ENCODE results near the gene MAT2B. TPM values are rescaled to one million over a fixed set of nuclear protein-coding genes. Genes with fewer than 3 reads are reported as not detected.

Gene MAT2B
- total RNA-seq, 1 experiment from 2014 or later: 25.1 TPM

DNA sequence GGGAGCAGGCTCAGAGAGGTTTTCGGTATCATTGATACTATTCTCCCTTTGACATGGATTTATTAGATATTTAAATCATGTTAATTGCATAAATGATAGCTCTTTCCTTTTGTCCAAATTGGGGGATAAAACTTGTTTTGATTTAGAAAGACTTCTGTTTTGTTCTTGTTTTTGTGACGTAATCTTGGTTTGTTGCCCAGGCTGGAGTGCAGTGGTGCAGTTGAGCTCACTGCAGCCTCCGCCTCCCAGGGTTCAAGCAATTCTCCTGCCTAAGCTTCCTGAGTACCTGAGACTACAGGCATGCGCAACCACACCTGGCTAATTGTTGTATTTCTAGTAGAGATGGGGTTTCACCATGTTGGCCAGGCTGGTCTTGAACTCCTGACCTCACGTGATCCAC is 7.1 kb downstream of the MAT2B start:
- peaks cover 25% of the 10 kb centered on the region for H3K36me3 Mint-ChIP-seq (ENCODE audit: insufficient read depth, unreplicated experiment)
- ChIA-PET CTCF (no interaction called here), POLR2A (no interaction called here)

DNA sequence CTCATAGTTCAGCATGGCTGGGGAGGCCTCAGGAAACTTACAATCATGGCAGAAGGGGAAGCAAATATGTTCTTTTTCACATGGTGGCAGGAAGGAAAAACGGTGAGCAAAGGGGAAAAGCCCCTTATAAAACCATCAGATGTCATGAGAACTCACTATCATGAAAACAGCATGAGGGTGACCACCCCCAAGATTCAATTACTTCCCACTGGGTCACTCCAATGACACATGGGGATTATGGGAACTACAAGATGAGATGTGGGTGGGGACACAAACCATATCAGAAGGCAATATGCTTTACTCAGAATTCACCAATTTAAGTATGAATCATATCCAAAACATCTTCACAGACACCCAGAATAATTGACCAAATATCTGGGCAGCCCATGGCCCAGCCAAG is 19.7 kb downstream of the MAT2B start:
- Mint-ChIP-seq H3K4me3 (ENCODE audit: unreplicated experiment) (no peak overlapping the region), H3K9me3 (ENCODE audit: unreplicated experiment) (no peaks in the 10 kb centered on the region), H3K27ac (ENCODE audit: unreplicated experiment) (no peak overlapping the region), H3K36me3 (ENCODE audit: insufficient read depth, unreplicated experiment) (peaks cover 18% of the 10 kb centered on the region), H3K27me3 (ENCODE audit: insufficient read depth, unreplicated experiment) (peaks cover 3% of the 10 kb centered on the region), H3K4me1 (ENCODE audit: low read depth, unreplicated experiment) (no peaks in the 10 kb centered on the region)
- Histone ChIP-seq H3K27me3 (replicated peaks; ENCODE audit: control insufficient read depth, insufficient read depth, low read length) (no peaks in the 10 kb centered on the region), H3K36me3 (ENCODE audit: control insufficient read depth, insufficient read depth, low read length) (no peaks in the 10 kb centered on the region), H3K4me3 (ENCODE audit: low read depth, low read length) (no peak overlapping the region), H3K4me1 (no peaks in the 10 kb centered on the region), H3K9me3 (no peaks in the 10 kb centered on the region)
- no TSS peak for BruUV-seq (replicated peaks)
- intact Hi-C loops (cut with micrococcal nuclease; ENCODE audit: unreplicated experiment): no loop called here
- ChIA-PET POLR2A (no interaction called here), CTCF (no interaction called here)
- no peak for DNase-seq
- TF ChIP-seq, protein P1, sequence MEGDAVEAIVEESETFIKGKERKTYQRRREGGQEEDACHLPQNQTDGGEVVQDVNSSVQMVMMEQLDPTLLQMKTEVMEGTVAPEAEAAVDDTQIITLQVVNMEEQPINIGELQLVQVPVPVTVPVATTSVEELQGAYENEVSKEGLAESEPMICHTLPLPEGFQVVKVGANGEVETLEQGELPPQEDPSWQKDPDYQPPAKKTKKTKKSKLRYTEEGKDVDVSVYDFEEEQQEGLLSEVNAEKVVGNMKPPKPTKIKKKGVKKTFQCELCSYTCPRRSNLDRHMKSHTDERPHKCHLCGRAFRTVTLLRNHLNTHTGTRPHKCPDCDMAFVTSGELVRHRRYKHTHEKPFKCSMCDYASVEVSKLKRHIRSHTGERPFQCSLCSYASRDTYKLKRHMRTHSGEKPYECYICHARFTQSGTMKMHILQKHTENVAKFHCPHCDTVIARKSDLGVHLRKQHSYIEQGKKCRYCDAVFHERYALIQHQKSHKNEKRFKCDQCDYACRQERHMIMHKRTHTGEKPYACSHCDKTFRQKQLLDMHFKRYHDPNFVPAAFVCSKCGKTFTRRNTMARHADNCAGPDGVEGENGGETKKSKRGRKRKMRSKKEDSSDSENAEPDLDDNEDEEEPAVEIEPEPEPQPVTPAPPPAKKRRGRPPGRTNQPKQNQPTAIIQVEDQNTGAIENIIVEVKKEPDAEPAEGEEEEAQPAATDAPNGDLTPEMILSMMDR (IDR thresholded peaks at IDR 0.05; ENCODE audit: insufficient read depth in 1 of 2, low read depth in 1 of 2, low read length in 1 of 2, severe bottlenecking in 1 of 2, unreplicated experiment in 1 of 2): no peak

More for the DNA sequence above, 7.1 kb downstream of the MAT2B start:
- TF ChIP-seq, protein P1 (IDR thresholded peaks at IDR 0.05; ENCODE audit: insufficient read depth in 1 of 2, low read depth in 1 of 2, low read length in 1 of 2, severe bottlenecking in 1 of 2, unreplicated experiment in 1 of 2): no peak
- Histone ChIP-seq H3K27me3 (replicated peaks; ENCODE audit: control insufficient read depth, insufficient read depth, low read length) (no peaks in the 10 kb centered on the region), H3K36me3 (ENCODE audit: control insufficient read depth, insufficient read depth, low read length) (peaks cover 4% of the 10 kb centered on the region), H3K4me3 (ENCODE audit: low read depth, low read length) (no peak overlapping the region), H3K9me3 (no peaks in the 10 kb centered on the region), H3K4me1 (peaks cover 14% of the 10 kb centered on the region)
- BruUV-seq (replicated peaks): no TSS peak
- Mint-ChIP-seq H3K27me3 (ENCODE audit: insufficient read depth, unreplicated experiment) (no peaks in the 10 kb centered on the region), H3K27ac (ENCODE audit: unreplicated experiment) (no peak overlapping the region), H3K9me3 (ENCODE audit: unreplicated experiment) (no peaks in the 10 kb centered on the region), H3K4me3 (ENCODE audit: unreplicated experiment) (no peak overlapping the region), H3K4me1 (ENCODE audit: low read depth, unreplicated experiment) (peaks cover 7% of the 10 kb centered on the region)
- intact Hi-C loops (cut with micrococcal nuclease; ENCODE audit: unreplicated experiment): no loop called here
- DNase-seq: no peak

DNA sequence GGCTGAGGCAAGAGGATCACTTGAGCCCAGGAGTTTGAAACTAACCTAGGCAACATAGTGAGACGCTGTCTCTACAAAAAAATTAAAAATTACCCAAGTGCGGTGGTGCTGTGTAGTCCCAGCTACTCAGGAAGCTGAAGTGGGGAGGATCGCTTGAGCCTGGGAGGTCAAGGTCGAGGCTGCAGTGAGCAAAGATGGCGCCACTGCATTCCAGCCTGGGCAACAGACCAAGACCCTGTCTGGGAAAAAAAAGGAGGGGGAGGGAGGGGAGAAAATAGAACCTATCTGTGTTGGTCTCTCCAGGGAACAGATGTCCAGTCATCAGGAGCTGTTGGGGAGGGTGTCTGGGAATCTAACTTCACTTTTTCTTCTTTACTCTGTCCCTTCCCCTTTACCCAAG is 24.3 kb downstream of the MAT2B start:
- no peak for DNase-seq
- no peaks in the 10 kb centered on the region for H3K9me3 Mint-ChIP-seq (ENCODE audit: unreplicated experiment)
- peaks cover 9% of the 10 kb centered on the region for H3K4me1 ChIP-seq
- no TSS peak for BruUV-seq (replicated peaks)
- H3K4me3 ChIP-seq (ENCODE audit: low read depth, low read length): no peak overlapping the region
- intact Hi-C loops (cut with micrococcal nuclease; ENCODE audit: unreplicated experiment): no loop called here
- H3K36me3 Mint-ChIP-seq (ENCODE audit: insufficient read depth, unreplicated experiment): no peaks in the 10 kb centered on the region
- no peak overlapping the region for H3K4me3 Mint-ChIP-seq (ENCODE audit: unreplicated experiment)
- POLR2A ChIA-PET: no interaction called here
- H3K9me3 ChIP-seq: no peaks in the 10 kb centered on the region
- TF ChIP-seq, protein P1 (IDR thresholded peaks at IDR 0.05; ENCODE audit: insufficient read depth in 1 of 2, low read depth in 1 of 2, low read length in 1 of 2, severe bottlenecking in 1 of 2, unreplicated experiment in 1 of 2): no peak
- H3K27me3 Mint-ChIP-seq (ENCODE audit: insufficient read depth, unreplicated experiment): peaks cover 7% of the 10 kb centered on the region
- CTCF ChIA-PET: no interaction called here
- peaks cover 8% of the 10 kb centered on the region for H3K4me1 Mint-ChIP-seq (ENCODE audit: low read depth, unreplicated experiment)
- no peaks in the 10 kb centered on the region; the same call in 1 of the 2 replicates for H3K27me3 ChIP-seq (replicated peaks; ENCODE audit: control insufficient read depth, insufficient read depth, low read length)
- no peaks in the 10 kb centered on the region for H3K36me3 ChIP-seq (ENCODE audit: control insufficient read depth, insufficient read depth, low read length)
- H3K27ac Mint-ChIP-seq (ENCODE audit: unreplicated experiment): no peak overlapping the region

All from Caco-2 (cell line).